Nephron progenitor cell (in vitro differentiated cells): ENCODE measurements around the gene MAPK8.
A peak's percentile ranks its signal among the peaks of the same experiment; 100 is the strongest.

ENCODE experiments used
- DNase-seq: peaks from one replicate; pipeline ENCODE4 v3.0.0; 2021
- H3K27ac Mint-ChIP-seq: 2 replicates; pipeline ENCODE4 v1.8.0; 2021; ENCODE audit warnings: mild to moderate bottlenecking, moderate library complexity, mixed read lengths
- H3K27me3 Mint-ChIP-seq: 2 replicates; pipeline ENCODE4 v1.8.0; 2021; ENCODE audit warnings: mild to moderate bottlenecking, low read depth, mixed read lengths; ENCODE audit not compliant: poor library complexity
- H3K36me3 Mint-ChIP-seq: 2 replicates; pipeline ENCODE4 v1.8.0; 2021; ENCODE audit warnings: low read depth, mixed read lengths
- H3K4me1 Mint-ChIP-seq: 2 replicates; pipeline ENCODE4 v1.8.0; 2021; ENCODE audit warnings: mixed read lengths
- H3K4me3 Mint-ChIP-seq: 2 replicates; pipeline ENCODE4 v1.8.0; 2021; ENCODE audit warnings: mild to moderate bottlenecking, moderate library complexity, mixed read lengths
- H3K9me3 Mint-ChIP-seq: 2 replicates; pipeline ENCODE4 v1.8.0; 2021; ENCODE audit warnings: mild to moderate bottlenecking, moderate library complexity, mixed read lengths
- TF ChIP-seq, protein P1 (sequence below): fragments of 200-600 bp; sonication (generic); IDR thresholded peaks from 2 replicates; pipeline ENCODE4 v1.5.0; 2021; ENCODE audit warnings: antibody characterized with exemption

The MAPK8 gene

GRCh38 chr10:48469516-48470020, 163.1 kb downstream of the MAPK8 start:
- Mint-ChIP-seq H3K27ac (peak overlapping the region; percentile 72), H3K4me3 (no peak overlapping the region), H3K9me3 (peaks cover 5% of the 10 kb centered on the region), H3K27me3 (peaks cover 3% of the 10 kb centered on the region), H3K36me3 (no peaks in the 10 kb centered on the region), H3K4me1 (peaks cover 54% of the 10 kb centered on the region)
- TF ChIP-seq, protein P1, sequence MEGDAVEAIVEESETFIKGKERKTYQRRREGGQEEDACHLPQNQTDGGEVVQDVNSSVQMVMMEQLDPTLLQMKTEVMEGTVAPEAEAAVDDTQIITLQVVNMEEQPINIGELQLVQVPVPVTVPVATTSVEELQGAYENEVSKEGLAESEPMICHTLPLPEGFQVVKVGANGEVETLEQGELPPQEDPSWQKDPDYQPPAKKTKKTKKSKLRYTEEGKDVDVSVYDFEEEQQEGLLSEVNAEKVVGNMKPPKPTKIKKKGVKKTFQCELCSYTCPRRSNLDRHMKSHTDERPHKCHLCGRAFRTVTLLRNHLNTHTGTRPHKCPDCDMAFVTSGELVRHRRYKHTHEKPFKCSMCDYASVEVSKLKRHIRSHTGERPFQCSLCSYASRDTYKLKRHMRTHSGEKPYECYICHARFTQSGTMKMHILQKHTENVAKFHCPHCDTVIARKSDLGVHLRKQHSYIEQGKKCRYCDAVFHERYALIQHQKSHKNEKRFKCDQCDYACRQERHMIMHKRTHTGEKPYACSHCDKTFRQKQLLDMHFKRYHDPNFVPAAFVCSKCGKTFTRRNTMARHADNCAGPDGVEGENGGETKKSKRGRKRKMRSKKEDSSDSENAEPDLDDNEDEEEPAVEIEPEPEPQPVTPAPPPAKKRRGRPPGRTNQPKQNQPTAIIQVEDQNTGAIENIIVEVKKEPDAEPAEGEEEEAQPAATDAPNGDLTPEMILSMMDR, result no peak
- no peak for DNase-seq

DNA sequence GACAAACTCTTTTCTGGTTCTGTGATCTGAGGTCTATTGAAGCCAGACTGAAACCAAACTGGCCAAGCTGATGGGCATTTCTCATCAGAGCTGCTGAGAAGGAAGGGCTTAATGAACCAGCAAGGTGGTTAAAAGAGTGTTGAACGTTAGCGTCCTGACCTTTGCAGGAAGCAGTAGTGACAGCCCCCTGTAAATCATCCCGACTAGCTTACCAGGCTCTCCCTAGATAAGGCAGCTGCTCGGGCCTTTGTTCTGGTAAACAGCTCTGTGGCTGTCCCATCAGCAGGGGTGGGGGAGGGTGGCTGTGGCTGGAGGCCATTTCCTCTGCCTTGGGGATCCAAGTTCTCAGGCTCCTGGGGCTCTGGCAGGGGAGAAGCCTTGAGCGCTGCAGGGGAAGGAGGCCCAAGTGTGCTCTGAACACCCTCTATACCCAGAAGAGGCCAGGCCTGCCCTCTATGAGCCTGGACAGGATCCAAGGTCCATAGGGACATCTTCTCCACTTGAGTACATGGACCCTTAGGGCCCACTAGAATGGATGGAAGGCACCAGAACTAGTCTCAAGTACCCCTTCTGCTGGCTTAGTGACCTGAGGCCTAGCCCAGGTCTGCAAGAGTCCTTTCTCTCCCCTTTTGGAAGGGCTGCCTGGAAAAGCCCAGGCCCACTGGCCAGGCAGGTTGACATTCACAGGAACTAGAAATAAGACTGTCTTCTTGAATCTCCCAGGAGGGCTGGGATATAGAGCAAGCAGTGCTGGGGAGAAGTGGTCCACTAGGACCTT, 163.8 kb downstream of the MAPK8 start:
- peak; percentile 68 for DNase-seq
- H3K36me3 Mint-ChIP-seq, result no peaks in the 10 kb centered on the region
- peak overlapping the region; percentile 69 for H3K27ac Mint-ChIP-seq
- H3K4me1 Mint-ChIP-seq, result peaks cover 54% of the 10 kb centered on the region
- peaks cover 10% of the 10 kb centered on the region for H3K27me3 Mint-ChIP-seq
- H3K9me3 Mint-ChIP-seq, result peaks cover 5% of the 10 kb centered on the region
- no peak overlapping the region for H3K4me3 Mint-ChIP-seq
- TF ChIP-seq, protein P1, result no peak

GRCh38 chr10:48470893-48471805, 164.7 kb downstream of the MAPK8 start:
- peak; percentile 1 for DNase-seq
- no peak overlapping the region for H3K27ac Mint-ChIP-seq
- peaks cover 18% of the 10 kb centered on the region for H3K27me3 Mint-ChIP-seq
- H3K4me1 Mint-ChIP-seq, result peaks cover 57% of the 10 kb centered on the region
- H3K9me3 Mint-ChIP-seq, result peaks cover 5% of the 10 kb centered on the region
- H3K36me3 Mint-ChIP-seq, result no peaks in the 10 kb centered on the region
- TF ChIP-seq, protein P1, result no peak
- no peak overlapping the region for H3K4me3 Mint-ChIP-seq

DNA sequence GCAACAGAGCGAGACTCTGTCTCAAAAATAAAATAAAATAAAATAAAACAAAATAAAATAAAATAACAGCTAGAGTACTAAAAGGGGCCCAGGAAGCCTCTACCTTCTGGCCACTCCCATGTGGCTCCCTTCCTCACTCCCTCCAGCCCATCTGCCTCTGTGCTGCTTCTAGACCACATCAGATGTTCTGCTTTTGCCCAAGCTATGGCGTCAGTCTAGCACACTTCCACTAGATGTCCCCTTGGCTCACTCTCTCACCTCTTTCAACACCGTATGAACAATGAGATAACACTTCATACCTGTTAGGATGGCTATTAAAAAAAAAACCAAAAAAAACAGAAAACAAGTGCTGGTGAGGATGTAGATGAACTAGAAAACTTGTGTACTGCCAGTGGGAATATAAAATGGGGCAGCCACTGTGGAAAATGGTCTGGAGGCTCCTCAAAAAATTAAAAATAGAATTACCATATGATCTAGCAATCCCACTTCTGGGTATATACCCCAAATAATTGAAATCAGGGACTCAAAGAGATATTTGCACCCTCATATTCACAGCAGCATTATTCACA, 166.1 kb downstream of the MAPK8 start:
- DNase-seq, result no peak
- H3K27me3 Mint-ChIP-seq, result peaks cover 24% of the 10 kb centered on the region
- H3K4me3 Mint-ChIP-seq, result no peak overlapping the region
- peaks cover 60% of the 10 kb centered on the region for H3K4me1 Mint-ChIP-seq
- H3K9me3 Mint-ChIP-seq, result peaks cover 5% of the 10 kb centered on the region
- no peak overlapping the region for H3K27ac Mint-ChIP-seq
- TF ChIP-seq, protein P1, result no peak
- H3K36me3 Mint-ChIP-seq, result no peaks in the 10 kb centered on the region

- Mint-ChIP-seq H3K36me3 (no peaks in the 10 kb centered on the region), H3K9me3 (peaks cover 5% of the 10 kb centered on the region), H3K4me3 (no peak overlapping the region), H3K4me1 (peaks cover 58% of the 10 kb centered on the region), H3K27ac (no peak overlapping the region), H3K27me3 (peaks cover 24% of the 10 kb centered on the region)
- TF ChIP-seq, protein P1, result no peak
- no peak for DNase-seq
Measured at GRCh38 chr10:48473704-48474103, 167.2 kb downstream of the MAPK8 start.
